Measurements from ENCODE around the gene CHKB.

DNA sequence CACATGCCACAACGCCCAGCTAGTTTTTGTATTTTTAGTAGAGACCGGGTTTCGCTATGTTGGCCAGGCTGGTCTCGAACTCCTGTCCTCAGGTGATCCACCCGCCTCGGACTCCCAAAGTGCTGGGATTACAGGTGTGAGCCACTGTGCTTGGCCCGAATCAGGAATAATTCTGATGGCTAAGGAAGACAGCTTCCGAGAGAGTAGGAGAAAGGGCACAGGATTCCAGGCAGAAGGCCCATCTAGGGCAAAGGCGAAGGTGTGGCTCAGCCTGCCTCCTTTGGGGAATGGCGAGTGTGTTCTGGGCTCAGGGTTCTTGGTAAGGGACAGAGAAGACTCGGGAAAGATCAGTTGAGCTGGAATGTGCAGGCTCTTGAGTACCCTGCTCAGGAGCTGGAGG is 18.4 kb downstream of the CHKB start:
- TF ChIP-seq CTCF (IDR thresholded peaks at IDR 0.05) (no peak), EP300 (IDR thresholded peaks at IDR 0.05; ENCODE audit: low read depth) (no peak), POLR2A (IDR thresholded peaks at IDR 0.05) (peak; percentile 70), POLR2AphosphoS5 (IDR thresholded peaks at IDR 0.05) (peak in 2 of 3 donors; percentile 69 to 70)

Data from transverse colon (tissue), 4 donors.